ENCODE data around the gene BCL2L1. TPM values are rescaled to one million over a fixed set of nuclear protein-coding genes. Genes with fewer than 3 reads are reported as not detected.

The BCL2L1 gene
- total RNA-seq, 2 donors from 2014 or later, result 86.7 to 134 TPM

DNA sequence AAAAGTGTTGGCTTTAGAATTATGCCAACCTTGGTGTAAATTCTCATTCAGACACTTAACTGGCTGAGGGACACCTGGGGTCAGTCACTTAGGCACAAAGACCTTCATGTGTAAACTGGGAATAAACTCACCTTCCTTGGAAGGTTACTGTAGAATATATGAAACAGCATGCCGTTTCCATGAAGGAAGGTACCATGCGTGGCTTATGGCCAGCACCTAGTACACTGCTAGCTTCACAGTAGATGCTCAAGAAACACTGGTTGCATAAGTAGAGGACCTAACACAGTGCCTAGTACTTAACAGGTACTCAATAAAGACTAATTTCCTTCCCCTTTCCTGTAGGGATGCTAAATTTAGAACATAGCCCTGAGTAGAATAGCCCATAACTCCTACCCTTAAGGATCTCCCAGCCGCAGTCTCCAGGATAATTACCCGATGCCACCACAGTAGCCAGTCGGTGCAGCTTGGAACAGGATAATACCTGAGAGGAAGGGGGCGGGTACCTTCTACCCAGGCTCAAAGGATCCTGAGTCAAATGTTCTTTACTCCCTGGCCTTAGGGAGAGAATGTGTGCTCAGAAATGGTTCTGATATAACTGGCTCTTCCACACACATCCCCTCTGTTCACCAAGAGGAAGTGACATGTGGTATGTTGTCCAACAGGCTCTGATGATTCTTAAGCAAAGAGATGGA is 3.6 kb downstream of the BCL2L1 start:
- ATAC-seq (replicated peaks), result no peak
- peak overlapping the region; percentile 98 for H3K27ac Mint-ChIP-seq
- peak overlapping the region; percentile 95 for H3K4me3 Mint-ChIP-seq
- no peaks in the 10 kb centered on the region for H3K9me3 Mint-ChIP-seq
- H3K36me3 Mint-ChIP-seq (ENCODE audit: low read depth), result peaks cover 90% of the 10 kb centered on the region
- H3K4me1 Mint-ChIP-seq, result peaks cover 30% of the 10 kb centered on the region
- no peaks in the 10 kb centered on the region for H3K27me3 Mint-ChIP-seq

DNA sequence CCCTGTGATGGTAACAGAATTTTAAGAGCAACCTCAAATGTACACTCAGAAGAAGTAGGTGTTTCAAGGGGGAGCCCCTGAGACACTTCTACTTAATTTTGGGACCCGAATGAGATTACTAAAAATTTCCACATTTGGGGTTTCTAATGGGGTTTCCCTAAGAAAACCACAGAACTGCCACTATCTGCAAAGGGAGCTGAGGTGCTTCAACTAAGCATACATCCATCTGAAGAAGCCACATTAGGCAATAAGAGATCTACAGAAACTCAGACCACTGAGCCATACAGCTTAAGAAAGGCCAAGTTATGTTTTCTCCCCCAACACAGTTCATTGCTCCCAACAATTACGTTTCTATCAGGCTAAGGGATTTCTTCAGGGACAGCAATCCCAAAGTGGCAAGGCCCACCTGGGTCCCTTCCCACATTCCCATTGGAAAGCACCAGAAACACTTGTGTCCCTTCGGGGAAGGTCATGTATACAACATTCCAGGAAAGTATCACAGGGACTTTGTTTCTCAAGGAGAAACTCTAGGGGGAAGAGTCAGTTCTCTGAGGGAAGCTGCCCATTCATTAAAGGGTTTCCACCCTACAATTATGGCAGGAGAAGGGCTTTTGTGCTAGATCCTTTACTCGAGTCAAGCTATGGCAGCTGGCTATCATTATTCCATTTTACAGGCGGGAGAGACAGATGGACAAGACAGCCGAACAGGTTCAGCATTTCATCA is 5.0 kb downstream of the BCL2L1 start:
- Mint-ChIP-seq H3K27ac (peak overlapping the region; percentile 85), H3K4me3 (peak overlapping the region; percentile 95), H3K4me1 (peaks cover 37% of the 10 kb centered on the region), H3K9me3 (no peaks in the 10 kb centered on the region), H3K36me3 (ENCODE audit: low read depth) (peaks cover 100% of the 10 kb centered on the region), H3K27me3 (no peaks in the 10 kb centered on the region)
- ATAC-seq (replicated peaks), result peak; percentile 63

DNA sequence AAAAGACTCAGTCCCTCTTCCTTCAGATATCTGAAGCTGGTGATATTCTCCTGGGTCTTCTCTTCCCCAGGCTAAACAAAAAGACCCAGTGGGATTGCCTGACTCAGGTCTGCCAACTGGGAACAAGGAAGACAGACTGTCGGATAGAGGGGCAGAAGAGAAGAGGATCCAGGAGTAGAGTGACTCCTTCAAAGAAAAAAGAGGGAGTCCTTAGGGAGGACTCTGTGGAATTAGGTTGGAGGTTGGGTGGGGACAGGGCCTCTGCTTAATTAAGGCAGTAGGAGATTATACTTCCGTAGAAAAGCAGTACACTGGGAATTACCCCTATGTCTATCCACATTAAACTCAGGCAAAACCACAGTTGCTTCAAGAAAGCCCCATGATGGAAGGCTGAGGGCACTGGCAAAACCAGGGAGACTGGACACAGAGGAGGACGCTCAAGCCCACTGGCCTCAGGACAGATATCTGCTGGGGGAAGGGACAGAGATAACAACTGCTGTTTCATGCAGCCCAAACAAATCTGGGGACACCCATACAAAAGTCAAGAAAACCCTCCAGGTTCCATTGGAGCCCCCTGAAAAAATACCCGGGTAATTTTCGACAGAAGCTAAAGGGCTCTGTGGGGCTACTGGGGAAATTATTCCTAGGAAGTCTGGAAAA is 5.7 kb downstream of the BCL2L1 start:
- peak overlapping the region; percentile 95 for H3K4me3 Mint-ChIP-seq
- peak; percentile 31 for ATAC-seq (replicated peaks)
- H3K36me3 Mint-ChIP-seq (ENCODE audit: low read depth), result peaks cover 100% of the 10 kb centered on the region
- peaks cover 40% of the 10 kb centered on the region for H3K4me1 Mint-ChIP-seq
- H3K9me3 Mint-ChIP-seq, result no peaks in the 10 kb centered on the region
- H3K27ac Mint-ChIP-seq, result peak overlapping the region; percentile 85
- no peaks in the 10 kb centered on the region for H3K27me3 Mint-ChIP-seq

DNA sequence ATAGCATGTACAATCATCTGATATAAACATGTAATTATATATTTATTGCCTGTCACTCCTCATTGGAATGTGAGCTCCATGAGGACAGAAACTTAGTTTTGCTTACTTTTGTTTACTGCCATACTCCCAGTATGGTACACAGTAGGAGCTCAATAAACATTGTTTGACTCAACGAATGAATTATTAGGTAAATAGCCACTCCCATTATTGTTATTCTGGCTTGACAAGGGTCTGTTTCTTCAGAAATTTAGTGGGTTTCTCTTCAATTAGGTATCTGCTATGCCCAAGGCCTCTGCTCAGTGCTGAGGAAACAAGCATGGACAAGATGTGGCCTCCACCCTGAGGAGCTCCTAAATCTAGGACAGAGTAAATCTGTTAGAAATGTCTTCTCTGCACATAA is 6.3 kb downstream of the BCL2L1 start:
- Mint-ChIP-seq H3K9me3 (no peaks in the 10 kb centered on the region), H3K27me3 (no peaks in the 10 kb centered on the region), H3K4me1 (peaks cover 41% of the 10 kb centered on the region), H3K36me3 (ENCODE audit: low read depth) (peaks cover 100% of the 10 kb centered on the region), H3K27ac (peak overlapping the region; percentile 85), H3K4me3 (peak overlapping the region; percentile 95)
- no peak for ATAC-seq (replicated peaks)

DNA sequence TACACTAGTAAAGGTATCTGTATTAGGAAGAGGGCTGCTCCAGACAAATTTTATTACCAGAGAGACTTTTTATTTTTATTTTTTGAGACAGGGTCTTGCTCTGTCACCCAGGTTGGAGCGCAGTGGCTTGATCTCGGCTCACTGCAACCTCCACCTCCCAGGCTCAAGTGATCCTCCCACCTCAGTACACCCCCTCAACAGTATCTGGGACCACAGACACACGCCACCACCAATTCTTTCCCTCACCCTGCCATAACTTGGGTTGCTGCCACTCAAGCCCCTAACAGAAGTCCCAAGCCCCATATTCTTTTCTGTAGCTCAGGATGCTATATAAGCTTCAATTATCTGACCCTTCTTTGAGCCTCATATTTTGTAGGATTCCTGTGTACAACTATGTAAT is 6.9 kb downstream of the BCL2L1 start:
- Mint-ChIP-seq H3K4me1 (peaks cover 47% of the 10 kb centered on the region), H3K27me3 (no peaks in the 10 kb centered on the region), H3K27ac (peak overlapping the region; percentile 85), H3K9me3 (no peaks in the 10 kb centered on the region), H3K36me3 (ENCODE audit: low read depth) (peaks cover 100% of the 10 kb centered on the region), H3K4me3 (peak overlapping the region; percentile 95)
- ATAC-seq (replicated peaks), result no peak

GRCh38 chr20:31713312-31714273 is 9.1 kb downstream of the BCL2L1 start:
- Mint-ChIP-seq H3K4me3 (peak overlapping the region; percentile 95), H3K27me3 (no peaks in the 10 kb centered on the region), H3K27ac (peak overlapping the region; percentile 87), H3K36me3 (ENCODE audit: low read depth) (peaks cover 100% of the 10 kb centered on the region), H3K4me1 (peaks cover 63% of the 10 kb centered on the region), H3K9me3 (no peaks in the 10 kb centered on the region)
- ATAC-seq (replicated peaks), result no peak

DNA sequence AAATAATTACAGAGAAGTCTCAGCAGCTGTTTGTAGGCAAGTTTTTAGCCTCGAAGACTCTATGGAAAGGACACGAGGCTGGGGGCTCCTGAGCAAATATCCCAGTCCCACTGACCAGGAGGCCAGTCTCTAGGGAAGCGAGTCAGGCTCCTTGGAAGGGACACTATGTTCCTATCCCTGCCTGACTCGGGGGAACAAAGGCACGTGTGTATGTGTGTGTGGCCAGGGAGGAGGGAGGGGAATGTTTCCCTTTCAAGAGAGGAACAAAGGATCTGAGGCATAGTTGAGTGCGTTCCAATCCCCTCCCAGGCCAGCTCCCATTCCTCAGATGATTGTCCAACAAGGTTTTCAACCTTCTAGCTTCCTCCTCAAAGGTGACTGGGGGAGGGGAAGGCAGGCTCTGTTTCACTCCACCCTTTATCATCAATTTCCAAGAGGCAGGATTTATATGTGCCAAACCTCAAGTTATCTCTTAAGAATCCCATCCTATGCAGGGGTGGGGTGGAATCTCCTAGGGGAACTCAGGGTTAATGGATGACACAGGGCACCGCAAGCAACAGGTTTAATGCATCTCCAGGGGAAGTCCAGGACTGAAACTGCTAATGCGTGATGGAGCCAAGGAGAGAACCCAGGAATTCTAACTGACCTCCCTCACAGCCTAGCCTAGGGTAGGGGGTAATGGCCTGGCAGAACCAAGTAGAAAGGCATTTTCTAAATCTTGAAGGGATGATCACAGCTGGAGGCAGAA is 9.9 kb downstream of the BCL2L1 start:
- Mint-ChIP-seq H3K9me3 (no peaks in the 10 kb centered on the region), H3K4me1 (peaks cover 68% of the 10 kb centered on the region), H3K27ac (peak overlapping the region; percentile 87), H3K27me3 (no peaks in the 10 kb centered on the region), H3K36me3 (ENCODE audit: low read depth) (peaks cover 100% of the 10 kb centered on the region), H3K4me3 (peak overlapping the region; percentile 95)
- no peak for ATAC-seq (replicated peaks)

GRCh38 chr20:31712112-31712553 is 10.5 kb downstream of the BCL2L1 start:
- ATAC-seq (replicated peaks), result no peak
- no peaks in the 10 kb centered on the region for H3K27me3 Mint-ChIP-seq
- H3K4me3 Mint-ChIP-seq, result peak overlapping the region; percentile 95
- peaks cover 68% of the 10 kb centered on the region for H3K4me1 Mint-ChIP-seq
- peaks cover 100% of the 10 kb centered on the region for H3K36me3 Mint-ChIP-seq (ENCODE audit: low read depth)
- H3K27ac Mint-ChIP-seq, result peak overlapping the region; percentile 87
- no peaks in the 10 kb centered on the region for H3K9me3 Mint-ChIP-seq

DNA sequence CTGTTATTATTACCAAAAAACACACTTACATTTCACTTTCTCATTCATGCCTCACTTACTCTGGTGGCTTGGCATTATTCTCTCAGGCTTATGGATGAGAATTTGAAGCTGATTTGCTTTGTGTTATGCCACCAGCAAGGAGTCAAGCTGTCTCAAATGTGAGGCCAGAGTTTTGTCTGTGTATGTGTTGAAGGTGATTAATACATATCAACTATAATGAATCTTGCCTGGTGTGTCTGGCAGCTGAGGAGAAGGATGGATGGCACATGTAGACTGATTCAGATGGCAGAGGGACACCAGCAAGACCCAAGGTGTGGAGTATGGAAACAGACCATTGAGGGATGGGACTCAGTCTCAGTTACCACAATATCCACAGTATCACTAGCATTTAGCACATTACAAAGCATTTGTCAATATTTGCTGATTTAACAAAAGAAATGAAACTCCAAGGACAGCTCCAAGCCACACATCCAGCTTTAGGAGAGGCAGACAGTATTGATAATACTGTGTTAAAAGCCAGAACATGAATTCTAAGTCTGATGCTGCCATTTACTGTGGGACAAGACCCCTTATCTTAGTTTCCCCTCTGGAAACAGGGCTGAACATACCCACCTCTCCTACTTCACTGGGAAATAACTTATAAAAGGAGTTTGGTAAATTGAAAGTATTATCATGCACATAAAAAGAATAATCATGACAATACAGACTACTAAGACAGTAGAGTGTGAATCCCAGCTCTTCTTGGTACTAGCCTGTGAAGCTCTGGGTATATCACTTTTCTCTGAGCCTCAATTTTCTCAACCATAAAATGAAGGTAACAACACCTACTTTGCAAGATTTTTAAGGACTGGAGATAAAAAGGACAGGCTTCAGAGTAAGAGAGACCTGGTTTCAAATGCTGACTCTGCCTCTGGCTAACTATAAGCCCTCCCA is 11.2 kb downstream of the BCL2L1 start:
- no peaks in the 10 kb centered on the region for H3K9me3 Mint-ChIP-seq
- peak overlapping the region; percentile 87 for H3K27ac Mint-ChIP-seq
- H3K27me3 Mint-ChIP-seq, result no peaks in the 10 kb centered on the region
- H3K4me1 Mint-ChIP-seq, result peaks cover 70% of the 10 kb centered on the region
- peak overlapping the region; percentile 95 for H3K4me3 Mint-ChIP-seq
- peaks cover 100% of the 10 kb centered on the region for H3K36me3 Mint-ChIP-seq (ENCODE audit: low read depth)
- no peak for ATAC-seq (replicated peaks)

- Mint-ChIP-seq H3K27me3 (no peaks in the 10 kb centered on the region), H3K27ac (peak overlapping the region; percentile 87), H3K36me3 (ENCODE audit: low read depth) (peaks cover 100% of the 10 kb centered on the region), H3K4me1 (peaks cover 70% of the 10 kb centered on the region), H3K4me3 (peak overlapping the region; percentile 95), H3K9me3 (no peaks in the 10 kb centered on the region)
- ATAC-seq (replicated peaks), result no peak
These were observed 12.1 kb downstream of the BCL2L1 start for GRCh38 chr20:31710423-31711108.

DNA sequence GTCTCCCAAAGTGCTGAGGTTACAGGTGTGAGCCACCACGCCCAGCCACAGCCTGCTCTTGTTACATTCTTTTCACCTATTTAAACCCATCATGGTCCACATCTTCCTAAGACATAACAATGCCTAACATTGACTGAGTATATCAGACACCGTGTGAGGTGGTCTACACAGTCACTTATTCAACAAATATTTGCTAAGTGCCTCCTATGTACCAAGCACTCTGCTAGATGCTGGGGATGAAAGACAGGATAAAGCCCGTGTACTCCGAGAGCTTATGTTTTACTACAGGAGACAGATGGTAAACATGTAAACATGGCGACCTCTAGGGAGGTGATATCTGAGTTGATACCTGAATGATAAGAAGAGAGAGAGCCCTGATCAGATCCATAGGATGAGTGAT is 12.7 kb downstream of the BCL2L1 start:
- H3K4me1 Mint-ChIP-seq, result peaks cover 68% of the 10 kb centered on the region
- peaks cover 100% of the 10 kb centered on the region for H3K36me3 Mint-ChIP-seq (ENCODE audit: low read depth)
- H3K27me3 Mint-ChIP-seq, result no peaks in the 10 kb centered on the region
- H3K4me3 Mint-ChIP-seq, result peak overlapping the region; percentile 95
- H3K27ac Mint-ChIP-seq, result no peak overlapping the region
- ATAC-seq (replicated peaks), result no peak
- no peaks in the 10 kb centered on the region for H3K9me3 Mint-ChIP-seq

Data from activated T-helper 17 cell treated with anti-CD3 and anti-CD28 coated beads, Interleukin-2, amount 50 U/mL, for 72 hours (primary cell).